Measurements from ENCODE around the gene PODN.

The PODN gene

GRCh38 chr1:53116933-53117600 lies 55.1 kb downstream of the PODN start:
- Histone ChIP-seq H3K4me3 (ENCODE audit: low read depth, low read length) (no peak overlapping the region), H3K27ac (no peak overlapping the region), H3K36me3 (replicated peaks) (no peaks in the 10 kb centered on the region), H3K27me3 (replicated peaks) (no peaks in the 10 kb centered on the region)
- in situ Hi-C loops (cut with HindIII; ENCODE audit: low pct_ligation_motif_present, low sequenced_read_pairs): no loop called here
- DNase-seq: no peak
- no peak for TF ChIP-seq CTCF (IDR thresholded peaks at IDR 0.05; ENCODE audit: low read depth, low read length, missing control alignments)

GRCh38 chr1:53117836-53118235 lies 55.8 kb downstream of the PODN start:
- H3K27ac ChIP-seq: no peak overlapping the region
- no peaks in the 10 kb centered on the region for H3K27me3 ChIP-seq (replicated peaks)
- DNase-seq: no peak
- no peak overlapping the region for H3K4me3 ChIP-seq (ENCODE audit: low read depth, low read length)
- in situ Hi-C loops (cut with HindIII; ENCODE audit: low pct_ligation_motif_present, low sequenced_read_pairs): no loop called here
- no peaks in the 10 kb centered on the region for H3K36me3 ChIP-seq (replicated peaks)
- no peak for TF ChIP-seq CTCF (IDR thresholded peaks at IDR 0.05; ENCODE audit: low read depth, low read length, missing control alignments)

- Histone ChIP-seq H3K36me3 (replicated peaks) (no peaks in the 10 kb centered on the region), H3K27ac (no peak overlapping the region), H3K27me3 (replicated peaks) (no peaks in the 10 kb centered on the region), H3K4me3 (ENCODE audit: low read depth, low read length) (no peak overlapping the region)
- no peak for DNase-seq
- in situ Hi-C loops (cut with HindIII; ENCODE audit: low pct_ligation_motif_present, low sequenced_read_pairs): no loop called here
- no peak for TF ChIP-seq CTCF (IDR thresholded peaks at IDR 0.05; ENCODE audit: low read depth, low read length, missing control alignments)
These were observed 58.6 kb downstream of the PODN start for GRCh38 chr1:53120659-53121058.

- Histone ChIP-seq H3K27me3 (replicated peaks) (no peaks in the 10 kb centered on the region), H3K4me3 (ENCODE audit: low read depth, low read length) (no peak overlapping the region), H3K36me3 (replicated peaks) (no peaks in the 10 kb centered on the region), H3K27ac (no peak overlapping the region)
- in situ Hi-C loops (cut with HindIII; ENCODE audit: low pct_ligation_motif_present, low sequenced_read_pairs): no loop called here
- no peak for DNase-seq
- TF ChIP-seq CTCF (IDR thresholded peaks at IDR 0.05; ENCODE audit: low read depth, low read length, missing control alignments): no peak
These were observed 59.5 kb downstream of the PODN start for GRCh38 chr1:53121319-53122172.

- in situ Hi-C loops (cut with HindIII; ENCODE audit: low pct_ligation_motif_present, low sequenced_read_pairs): no loop called here
- Histone ChIP-seq H3K27me3 (replicated peaks) (no peaks in the 10 kb centered on the region), H3K36me3 (replicated peaks) (no peaks in the 10 kb centered on the region), H3K27ac (no peak overlapping the region), H3K4me3 (ENCODE audit: low read depth, low read length) (no peak overlapping the region)
- no peak for TF ChIP-seq CTCF (IDR thresholded peaks at IDR 0.05; ENCODE audit: low read depth, low read length, missing control alignments)
- no peak for DNase-seq
These were observed 60.3 kb downstream of the PODN start for GRCh38 chr1:53122201-53122885.
